Measurements from ENCODE around the gene TESK2.

TESK2 gene

DNA sequence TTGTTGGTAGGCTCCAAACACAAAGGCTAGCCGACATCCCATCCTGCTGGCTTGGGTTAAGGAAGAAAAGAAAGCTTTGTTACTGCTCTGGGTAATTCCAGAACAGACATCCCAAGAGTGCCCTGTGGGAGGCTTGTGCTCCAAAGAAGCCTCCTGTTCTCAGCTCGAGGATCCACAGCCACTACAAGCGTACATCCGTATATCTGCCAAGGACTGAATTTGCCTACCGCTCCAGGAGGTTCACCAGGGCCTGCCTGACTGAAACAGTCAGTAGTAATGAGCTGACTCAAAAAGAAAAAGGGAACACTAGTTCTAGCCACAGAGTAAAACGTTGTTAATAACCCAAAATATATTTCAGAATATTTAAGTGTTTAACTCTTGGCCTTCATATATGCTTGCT is 125.9 kb downstream of the TESK2 start:
- DNase-seq, result no peak

DNA sequence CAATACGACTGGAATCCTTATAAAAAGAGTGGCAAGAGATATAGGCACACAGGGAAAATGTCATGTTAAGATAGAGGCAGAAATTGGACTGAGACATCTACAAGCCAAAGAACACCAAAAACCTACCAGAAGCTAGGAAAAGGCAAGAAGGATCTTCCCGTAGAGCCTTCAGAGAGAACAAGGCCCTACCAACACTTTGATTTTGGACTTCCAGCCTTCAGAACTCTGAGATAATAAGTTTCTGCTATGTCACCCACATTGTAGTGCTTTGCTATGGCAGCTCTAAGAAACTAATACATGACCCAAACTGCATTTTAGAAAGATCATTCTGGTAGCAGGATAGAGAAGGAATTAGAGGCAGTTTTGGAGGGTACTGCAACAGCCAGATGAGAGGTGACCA is 126.7 kb downstream of the TESK2 start:
- DNase-seq, result no peak

DNA sequence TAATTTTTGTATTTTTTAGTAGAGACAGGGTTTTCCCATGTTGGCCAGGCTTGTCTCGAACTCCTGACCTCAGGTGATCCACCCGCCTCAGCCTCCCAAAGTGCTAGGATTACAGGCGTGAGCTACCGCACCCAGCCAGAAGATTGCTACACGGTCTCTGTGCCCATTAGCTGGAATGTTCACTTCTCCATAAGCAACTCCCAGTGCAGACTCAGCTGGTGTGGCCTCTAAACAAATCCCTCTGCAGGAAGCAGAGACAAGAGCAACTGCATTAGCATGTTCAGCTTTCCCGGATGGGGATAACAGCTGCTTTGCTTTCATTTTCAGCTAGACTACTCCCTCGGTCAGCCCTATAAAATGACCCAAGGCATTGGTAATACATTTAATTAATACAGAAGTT is 130.0 kb downstream of the TESK2 start:
- DNase-seq, result peak in 1 of 2 donors; percentile 10

GRCh38 chr1:45359882-45360513 is 131.0 kb downstream of the TESK2 start:
- peak in 1 of 2 donors; percentile 71 for DNase-seq

- DNase-seq, result no peak
These were observed 134.8 kb downstream of the TESK2 start for GRCh38 chr1:45356186-45356585.

GRCh38 chr1:45355683-45356082 is 135.3 kb downstream of the TESK2 start:
- DNase-seq, result no peak

- no peak for DNase-seq
These were observed 136.1 kb downstream of the TESK2 start for GRCh38 chr1:45354838-45355237.

DNA sequence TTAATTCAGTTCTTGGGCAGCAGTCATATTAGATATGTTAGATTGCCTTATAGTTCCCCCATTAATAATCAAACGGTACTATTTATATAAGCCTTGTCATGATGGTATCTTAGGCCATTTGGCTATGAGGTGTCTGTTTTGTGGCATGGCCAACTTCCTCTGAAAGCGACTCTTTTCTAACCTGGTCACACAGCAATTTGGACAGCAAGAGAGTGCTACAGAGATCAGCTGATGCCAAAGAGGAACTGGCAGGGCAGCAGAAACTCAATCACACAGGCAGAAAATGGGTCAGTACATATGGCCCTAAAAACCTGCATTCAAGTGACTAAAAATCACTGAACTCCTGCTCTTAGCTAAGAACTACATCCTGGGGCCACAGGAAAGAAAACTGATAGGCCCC is 137.3 kb downstream of the TESK2 start:
- DNase-seq, result no peak

- no peak for DNase-seq
These were observed 139.5 kb downstream of the TESK2 start for GRCh38 chr1:45351508-45351907.

- no peak for DNase-seq
These were observed 141.8 kb downstream of the TESK2 start for GRCh38 chr1:45348966-45349677.

DNA sequence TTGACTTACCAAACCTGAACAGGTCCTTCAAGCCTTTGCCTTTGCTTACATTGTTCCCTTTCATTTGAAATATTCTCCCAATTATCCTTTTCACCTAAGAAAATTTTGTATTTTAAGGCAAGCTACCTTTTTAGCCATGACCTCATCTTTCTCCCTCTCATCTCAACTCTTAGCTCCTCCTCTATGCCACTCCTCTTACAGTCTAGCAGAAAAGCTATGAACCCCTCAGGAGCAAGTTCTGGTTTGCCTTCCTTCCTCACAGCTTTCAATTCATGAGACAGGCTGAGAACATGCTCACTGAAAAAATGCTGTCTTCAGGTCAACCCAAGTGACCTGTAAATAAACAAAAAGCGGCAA is 142.4 kb downstream of the TESK2 start:
- DNase-seq, result no peak

- DNase-seq, result no peak
These were observed 142.9 kb downstream of the TESK2 start for GRCh38 chr1:45348020-45348419.

- DNase-seq, result no peak
These were observed 144.5 kb downstream of the TESK2 start for GRCh38 chr1:45346473-45346872.

GRCh38 chr1:45345014-45345413 is 145.9 kb downstream of the TESK2 start:
- DNase-seq, result no peak

- no peak for DNase-seq
These were observed 146.5 kb downstream of the TESK2 start for GRCh38 chr1:45344499-45344898.

DNA sequence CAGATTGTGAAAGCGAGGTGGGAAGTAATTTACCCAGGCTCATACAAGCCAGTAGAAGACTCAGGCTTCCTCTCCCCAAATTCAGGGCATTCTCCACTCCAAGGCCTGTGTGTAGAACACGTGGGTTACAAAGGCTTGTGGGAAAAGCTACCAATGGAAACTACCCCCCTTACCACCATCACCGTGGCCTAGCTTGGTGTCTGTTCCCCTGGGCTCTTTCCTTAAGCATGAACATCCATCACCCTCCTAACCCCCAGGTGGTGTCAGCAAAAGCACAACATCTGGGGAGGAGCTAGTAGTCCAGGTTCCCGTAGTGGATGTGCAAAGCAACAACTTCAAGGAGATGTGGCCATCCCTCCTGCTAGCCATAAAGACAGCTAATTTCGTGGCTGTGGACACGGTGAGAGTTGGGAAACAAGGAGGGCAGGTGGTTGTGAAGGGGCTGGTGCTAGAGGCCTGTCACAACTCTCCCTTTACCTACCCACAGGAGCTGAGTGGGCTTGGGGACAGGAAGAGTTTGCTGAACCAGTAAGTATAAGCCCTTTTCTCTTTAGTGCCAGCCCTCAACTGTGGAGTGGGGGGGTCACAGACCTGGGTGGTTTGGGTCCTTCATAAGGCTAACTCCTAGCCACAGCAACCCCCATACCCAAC is 150.0 kb downstream of the TESK2 start:
- DNase-seq, result no peak

DNA sequence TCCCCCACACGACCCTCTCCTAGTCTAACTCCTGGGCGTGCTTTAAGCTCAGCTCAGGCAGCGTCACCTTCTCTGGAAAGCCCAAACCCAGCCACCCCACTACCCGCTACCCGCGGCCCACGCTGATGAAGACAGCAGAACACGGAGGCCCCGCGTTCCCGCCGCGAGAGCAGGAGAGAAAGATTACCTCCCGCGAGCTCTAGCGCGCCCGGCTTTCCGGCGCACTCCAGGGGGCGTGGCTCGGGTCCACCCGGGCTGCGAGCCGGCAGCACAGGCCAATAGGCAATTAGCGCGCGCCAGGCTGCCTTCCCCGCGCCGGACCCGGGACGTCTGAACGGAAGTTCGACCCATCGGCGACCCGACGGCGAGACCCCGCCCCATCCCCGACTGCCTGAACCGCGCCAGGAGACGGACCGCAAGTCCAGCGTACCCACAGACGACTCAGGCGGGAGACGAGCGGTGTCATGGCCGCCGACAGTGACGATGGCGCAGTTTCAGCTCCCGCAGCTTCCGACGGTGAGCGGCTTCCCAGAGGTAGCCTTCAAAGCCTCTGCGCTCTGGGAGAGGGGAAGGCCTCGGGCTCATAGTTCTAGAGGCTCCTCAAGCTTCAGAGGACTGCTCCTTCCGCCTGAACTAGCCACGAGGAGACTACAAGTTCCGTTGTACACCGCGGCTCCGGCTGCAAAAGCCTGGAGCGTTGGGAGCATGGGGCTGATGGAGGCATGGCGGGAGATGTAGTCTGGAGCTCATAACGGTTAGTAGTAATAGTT is 151.0 kb downstream of the TESK2 start, which contains the start of the genes MUTYH and TOE1:
TSS of gene MUTYH (minus strand) at position 652 of the 770 bp plus-strand sequence. CDS start 5,935 bp downstream, outside the sequence.
TSS of gene TOE1 (plus strand) at position 382 of the 770 bp plus-strand sequence. CDS start at position 465, 83 bp downstream.
- DNase-seq, result peak; percentile 81 to 84

GRCh38 chr1:45337630-45338325 is 153.2 kb downstream of the TESK2 start:
- DNase-seq, result no peak

DNA sequence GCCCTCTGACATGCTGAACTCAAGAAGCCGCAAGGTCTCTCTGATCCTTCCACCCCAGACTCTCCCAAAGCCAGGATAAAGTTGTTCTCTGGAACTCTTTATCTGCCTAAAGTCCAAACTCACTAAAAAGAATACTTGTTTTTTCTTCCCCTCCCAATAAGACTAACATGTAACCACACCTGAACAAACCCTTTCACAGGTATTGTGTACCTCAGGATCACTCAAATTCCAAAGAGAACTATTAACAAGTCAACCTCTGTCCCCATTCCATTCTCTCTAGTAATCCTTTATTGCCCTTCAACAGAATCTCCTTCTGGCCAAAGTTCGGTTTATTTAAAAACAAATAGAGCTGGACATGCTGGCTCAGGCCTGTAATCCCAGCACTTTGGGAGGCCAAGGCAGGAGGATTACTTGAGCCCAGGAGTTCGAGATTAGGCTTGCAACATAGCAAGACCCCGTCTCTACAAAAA is 155.1 kb downstream of the TESK2 start:
- DNase-seq, result no peak

- DNase-seq, result peak in 1 of 2 donors; percentile 34
These were observed 156.4 kb downstream of the TESK2 start for GRCh38 chr1:45334308-45335245.

DNA sequence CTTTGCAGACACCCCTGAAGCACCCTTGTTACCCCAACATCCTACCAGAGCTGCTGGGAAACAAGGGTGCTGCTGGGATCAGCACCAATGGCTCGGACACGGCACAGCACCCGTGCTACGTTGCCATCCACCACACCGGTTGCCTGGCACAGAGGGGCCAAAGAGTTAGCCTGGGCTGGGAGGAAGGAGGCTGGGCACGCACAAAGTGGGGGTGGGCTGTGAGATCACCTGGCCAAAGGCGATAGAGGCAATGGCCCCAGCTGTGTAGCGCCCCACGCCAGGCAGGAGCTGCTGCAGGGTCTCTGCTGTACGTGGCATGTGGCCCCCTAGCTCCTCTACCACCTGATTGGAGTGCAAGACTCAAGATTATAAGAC is 158.6 kb downstream of the TESK2 start:
- no peak for DNase-seq
